Fibroblast of skin of back (primary cell): ENCODE results near the gene FGGY.

Experiments used
- DNase-seq: peaks from one replicate; pipeline ENCODE4 v3.0.0-alpha.2; 2013

Gene FGGY

DNA sequence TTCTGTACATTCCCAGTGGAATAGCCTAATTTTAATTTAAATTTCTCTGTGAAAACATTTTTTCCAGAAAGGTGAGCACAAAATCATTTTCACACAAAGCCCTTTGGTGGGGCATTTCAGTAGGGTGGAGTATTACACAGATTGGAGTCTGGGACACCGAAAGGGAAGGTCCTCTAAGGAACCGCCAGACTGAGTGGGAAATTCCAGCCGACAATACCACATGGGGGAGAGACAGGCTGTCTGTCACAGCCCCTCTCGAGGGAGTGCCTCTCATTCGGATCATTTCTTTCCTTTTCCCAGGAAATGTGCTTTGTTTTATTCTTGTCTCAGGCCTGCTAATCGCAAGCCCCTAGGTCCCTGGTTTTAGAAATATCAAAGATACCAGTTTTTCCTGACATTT lies 367.3 kb downstream of the FGGY start:
- DNase-seq = no peak

DNA sequence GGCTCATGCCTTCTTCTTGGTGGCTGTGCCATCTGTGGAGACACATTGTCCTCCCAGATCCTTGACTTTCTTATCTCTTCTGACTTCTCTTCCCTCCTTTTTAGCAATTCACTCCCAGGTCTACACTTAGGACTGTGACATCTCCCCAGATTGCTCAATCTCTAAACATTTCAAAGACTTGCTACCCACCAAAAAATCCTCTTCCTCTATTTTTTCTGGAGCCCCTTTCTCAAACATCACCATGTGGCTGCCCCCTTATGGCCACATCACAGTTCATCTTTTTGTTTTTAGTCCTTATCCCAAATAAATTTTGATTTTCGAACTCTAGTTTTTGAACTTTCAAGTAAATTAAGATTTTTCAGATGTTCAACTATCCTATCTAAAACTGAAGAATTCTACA lies 369.2 kb downstream of the FGGY start:
- no peak for DNase-seq

DNA sequence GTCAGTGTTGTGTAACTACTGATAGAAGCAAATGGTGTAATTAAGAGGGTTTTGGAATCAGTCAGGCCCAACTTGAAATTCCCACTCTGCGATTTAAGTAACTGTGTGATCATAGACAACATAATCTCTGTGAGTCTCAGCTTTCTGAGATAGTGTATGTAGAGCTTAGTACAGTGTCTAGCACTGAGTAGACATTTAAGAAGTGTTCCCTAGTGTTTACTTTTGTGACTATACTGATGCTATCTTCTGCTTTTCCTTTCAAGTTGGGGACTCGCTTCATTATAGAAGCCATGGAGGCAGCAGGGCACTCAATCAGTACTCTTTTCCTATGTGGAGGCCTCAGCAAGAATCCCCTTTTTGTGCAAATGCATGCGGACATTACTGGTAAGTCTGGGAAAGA lies 370.1 kb downstream of the FGGY start:
- no peak for DNase-seq

DNA sequence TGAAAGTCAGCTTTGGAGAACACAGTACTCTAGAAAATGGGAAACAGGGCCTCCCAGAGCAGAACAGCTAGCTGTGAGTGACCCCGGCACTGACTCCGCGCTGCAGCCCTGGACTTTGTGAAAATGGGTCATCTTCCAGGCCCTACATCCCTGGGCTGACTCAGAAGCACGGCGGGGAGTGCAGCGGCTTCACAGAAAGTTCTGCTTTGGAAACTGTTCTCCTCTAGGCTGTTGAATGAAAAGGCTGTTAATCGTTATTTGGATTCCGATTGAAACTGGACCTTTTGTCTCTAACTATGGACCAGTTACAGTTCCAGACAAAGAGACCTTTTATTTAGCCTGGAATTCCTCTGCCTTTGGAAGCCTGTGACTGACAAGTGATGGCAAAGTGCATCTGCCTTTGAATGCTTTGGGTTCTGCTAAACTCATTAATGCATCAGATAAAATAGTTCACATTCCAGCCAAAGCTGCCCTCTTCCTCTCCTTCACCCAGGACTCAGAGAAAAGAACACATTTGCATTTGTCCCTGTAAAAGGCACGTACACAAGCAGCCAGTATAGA lies 372.9 kb downstream of the FGGY start:
- DNase-seq = peak; percentile 51

DNA sequence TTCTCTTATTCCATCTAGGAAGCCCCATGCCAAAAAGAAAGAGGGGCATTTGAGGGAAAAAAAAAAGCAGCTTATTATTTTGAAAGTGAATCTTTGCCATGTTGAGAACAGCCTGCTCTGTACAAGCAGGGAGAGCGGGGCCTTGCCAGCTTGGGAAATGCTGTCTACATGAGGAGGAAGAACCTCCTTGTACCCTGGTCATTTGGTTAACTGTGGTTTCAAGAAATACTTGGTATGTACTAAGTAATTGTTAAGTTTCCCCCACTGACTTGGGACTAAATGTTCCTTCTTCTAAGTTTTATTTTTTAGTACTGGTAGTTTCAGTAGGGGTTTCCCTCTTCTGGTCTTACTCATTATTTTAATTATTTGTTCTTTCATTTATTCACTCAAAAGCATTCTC lies 373.8 kb downstream of the FGGY start:
- DNase-seq = no peak

DNA sequence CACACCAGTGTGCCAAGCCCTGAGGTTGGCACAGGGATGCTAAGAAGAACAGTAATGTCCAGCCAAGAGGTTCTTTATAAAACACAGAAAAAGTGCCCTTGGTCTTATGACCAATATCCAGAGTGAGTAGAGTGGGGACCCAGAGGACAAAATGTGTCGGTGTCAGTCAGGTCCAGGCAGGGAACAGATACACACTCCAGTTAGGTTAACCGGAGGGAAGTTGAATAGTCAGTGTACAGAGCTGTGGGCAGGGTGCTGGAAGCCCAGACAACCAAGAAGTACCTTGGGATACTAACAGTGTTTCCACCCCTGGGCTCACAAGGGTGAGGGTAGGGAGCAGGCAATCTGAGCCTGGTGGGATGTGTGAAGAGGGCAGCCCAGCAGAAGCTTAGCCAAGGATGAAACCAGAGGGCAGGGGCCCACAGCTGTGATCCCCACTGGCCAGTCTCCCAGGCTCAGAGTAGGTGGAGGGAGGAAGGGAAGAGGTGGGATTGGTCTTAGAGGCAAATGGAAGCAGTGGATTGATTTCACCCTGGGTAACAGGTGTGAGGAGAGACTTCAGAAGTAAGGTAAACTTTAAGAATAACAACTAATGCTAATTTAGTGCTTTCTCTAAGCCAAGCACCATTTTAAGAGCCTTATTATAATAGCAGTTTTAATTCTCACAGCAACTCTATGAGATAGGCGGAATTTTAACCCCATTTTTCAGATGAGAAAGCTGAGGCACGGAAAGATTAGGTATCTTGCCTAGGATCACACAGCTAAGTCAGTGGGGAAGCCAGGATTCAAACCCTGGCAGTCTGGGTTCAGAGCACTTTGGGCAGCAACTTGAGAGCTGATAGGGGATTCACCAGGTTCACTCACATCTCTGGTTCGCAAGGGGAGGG lies 374.4 kb downstream of the FGGY start:
- DNase-seq = no peak

DNA sequence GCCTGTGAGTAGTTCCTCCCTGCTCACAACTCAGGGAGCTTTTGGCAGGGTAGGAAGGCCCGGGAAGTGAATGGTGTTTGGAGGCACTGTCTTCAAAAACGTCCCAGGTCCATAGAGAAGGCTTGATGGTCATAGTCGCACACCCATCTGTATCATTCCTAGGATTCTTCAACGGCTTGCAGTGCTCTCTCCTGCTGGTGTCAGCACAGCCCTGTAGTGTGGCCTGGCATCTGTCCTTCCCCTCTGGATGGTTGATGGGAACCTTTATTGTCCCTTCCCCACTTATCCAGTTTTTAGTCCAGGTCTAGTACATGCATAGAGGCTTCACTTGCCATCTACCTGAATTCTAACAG lies 375.0 kb downstream of the FGGY start:
- no peak for DNase-seq

DNA sequence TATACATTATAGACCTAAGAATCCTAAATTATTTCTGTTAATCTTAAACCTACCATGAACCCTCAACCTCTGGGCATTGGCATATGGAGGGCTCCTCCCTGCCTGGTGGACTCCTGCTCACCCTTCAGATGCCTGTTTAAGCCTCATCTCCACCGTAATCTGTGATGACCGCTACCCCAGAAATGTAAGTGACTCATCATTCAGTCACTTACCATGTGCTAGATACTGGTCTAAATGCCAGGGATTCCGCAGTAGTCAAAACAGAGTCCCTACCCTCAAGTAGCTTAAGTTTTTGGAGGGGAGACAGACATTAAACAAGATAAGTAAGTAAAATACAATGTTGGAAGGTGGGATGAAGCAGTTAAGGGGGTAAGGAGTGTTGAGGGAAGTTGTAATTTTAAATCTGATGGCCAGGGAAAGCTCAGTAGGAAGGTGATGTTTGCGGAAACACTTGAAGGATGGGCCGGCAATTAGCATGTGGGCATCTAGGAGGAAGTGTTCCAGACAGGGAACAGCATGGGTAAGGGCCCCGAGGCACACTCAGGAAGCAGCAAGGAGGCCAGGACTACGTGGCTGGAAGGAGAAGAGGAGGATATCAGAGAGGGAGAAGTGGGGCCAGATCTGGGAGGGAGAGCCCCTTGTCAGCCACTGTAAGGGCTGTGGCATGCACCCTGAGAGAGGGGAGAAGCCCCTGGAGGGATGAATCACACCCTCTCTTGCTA lies 376.1 kb downstream of the FGGY start:
- DNase-seq = peak; percentile 86

DNA sequence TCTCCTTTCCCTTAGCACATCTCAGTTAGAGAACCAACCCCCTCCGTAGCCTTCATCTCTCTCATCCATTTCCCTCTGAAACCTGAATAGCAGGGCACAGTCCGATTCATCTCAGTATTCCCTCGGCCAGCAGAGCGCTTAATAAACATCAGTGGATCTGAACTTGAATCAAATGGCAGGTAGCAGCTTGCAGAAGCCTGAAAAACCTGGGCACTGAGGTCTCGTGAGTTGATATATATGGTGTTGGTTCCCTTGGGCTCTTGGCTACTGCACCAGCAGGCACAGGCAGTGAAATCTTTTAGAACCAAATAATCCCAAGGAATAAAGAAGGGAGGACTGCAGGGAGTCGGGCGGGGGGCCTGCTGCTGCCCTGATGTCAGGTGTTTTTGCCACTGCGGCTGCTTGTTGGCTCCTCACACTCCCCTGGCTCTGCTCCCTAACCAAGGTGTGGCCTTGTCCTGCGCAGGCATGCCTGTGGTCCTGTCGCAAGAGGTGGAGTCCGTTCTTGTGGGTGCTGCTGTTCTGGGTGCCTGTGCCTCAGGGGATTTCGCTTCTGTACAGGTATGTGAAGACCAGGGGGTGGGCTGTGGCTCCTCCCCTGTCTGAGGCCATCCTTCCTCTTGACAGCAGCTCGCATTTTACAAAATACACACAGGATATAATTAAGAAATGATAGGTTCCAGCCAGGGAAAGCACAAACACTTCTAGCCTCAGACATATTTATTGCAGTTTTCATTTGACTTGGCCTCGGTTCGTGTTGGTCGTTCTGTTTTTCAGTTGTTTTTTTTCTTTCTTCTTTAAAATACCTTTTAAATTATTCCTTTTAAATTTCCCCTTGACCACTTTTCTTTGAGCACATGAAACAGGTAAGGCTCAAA lies 376.9 kb downstream of the FGGY start:
- no peak for DNase-seq

DNA sequence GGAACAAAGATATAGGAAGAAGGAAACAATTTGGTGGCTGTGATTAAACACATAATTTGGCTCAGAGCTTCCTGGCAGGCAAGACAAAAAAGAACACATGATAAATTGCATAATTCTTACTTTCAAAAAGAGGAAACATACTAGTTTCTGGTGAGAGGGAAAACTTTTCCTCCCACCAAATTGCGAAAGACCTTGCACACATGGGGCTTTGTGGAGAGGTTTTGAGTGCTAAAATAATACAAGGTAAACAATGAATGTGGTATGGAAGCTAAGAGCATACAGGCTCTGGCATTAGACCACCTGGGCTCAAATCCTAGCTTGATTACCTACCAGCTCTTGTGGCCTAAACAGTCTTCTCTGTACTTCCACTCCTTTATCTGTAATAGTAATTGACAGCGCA lies 377.7 kb downstream of the FGGY start:
- DNase-seq = no peak

DNA sequence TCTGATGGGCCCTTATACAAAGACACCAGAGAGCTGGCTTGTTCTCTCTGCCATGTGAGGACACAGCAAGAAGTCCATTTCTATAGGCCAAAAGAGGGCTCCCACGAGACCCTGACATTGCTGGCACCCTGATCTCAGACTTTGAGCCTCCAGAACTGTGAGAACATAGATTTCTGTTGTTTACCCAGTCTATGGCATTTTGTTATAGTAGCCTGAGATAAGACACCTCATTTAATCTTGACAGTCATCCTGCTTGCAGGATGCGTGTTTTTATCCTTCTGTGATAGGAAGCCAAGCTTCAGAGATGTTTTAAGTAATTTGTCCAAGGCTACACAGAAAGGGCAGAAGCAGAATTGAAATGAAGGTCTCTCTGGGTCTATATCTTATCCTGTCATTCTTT lies 379.0 kb downstream of the FGGY start:
- no peak for DNase-seq

DNA sequence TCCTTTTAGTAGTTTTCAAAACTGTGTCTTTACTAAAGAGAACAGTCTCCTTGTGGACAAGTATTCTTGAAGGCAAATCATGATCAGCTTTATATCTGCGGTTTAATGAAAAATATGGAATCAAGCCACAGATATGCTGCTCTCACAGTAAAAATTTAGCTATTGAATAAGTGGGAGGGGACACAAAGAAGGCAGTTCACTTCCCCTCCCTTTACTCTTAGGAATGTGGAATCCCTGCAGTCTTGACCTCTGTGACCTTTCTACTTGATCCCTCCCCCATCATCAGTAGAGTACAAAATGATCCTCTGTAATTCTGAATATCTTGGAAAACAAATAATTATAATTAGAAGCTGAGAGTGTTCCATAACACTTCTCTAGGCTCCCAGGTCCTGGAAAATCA lies 381.1 kb downstream of the FGGY start:
- peak; percentile 54 for DNase-seq

DNA sequence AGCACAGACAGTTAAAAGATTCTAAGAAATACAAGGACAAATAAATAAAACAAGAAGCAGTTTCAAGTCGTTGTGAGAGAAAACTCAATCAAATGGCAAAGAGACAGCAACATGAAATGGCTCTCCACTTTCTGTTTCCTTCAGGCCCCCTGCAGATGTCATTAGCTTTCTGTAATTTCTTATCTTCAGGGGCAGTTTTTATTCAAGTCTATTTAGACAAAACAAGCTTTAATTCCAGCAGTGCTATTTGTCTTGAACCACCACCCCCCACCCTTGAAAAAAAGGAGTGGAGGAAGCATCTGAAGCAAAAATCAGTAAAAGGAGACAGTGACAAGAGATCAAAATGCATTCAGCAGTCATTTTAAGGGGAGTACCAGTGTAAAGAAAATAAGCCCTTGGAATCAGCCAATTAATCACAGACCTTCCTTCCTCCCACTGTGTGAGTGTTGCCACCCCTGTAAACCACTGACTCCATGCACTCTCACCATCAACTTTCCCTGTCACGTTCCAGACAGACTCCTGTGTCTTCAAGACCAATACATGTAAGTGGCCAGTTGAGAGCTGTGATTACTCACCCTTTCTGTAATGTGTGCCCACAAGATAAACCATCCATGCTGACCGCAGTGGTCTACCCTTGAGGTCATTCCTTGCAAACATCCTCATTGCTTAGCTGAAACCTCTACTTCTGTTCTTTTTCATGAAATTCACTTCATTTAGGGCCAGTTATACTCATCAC lies 381.8 kb downstream of the FGGY start:
- DNase-seq = peak; percentile 98

DNA sequence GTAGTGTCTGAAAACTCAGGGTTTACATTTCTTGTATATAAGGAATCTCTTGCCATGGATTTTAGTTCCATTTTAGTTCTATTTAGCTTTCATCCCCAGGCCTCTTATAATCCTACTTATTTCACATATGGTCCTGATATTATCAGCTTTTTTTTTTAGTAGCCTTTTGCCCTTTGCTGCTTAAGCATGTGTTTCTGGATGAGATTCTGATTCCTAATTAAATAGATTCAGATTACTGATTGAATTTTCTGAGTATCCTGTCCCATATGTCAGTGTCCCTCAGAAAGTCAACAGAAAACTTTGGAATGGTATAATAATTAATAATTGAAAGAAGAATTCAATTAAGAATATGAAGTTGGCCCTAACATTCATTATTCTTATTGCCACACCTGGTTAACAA lies 383.1 kb downstream of the FGGY start:
- DNase-seq = no peak

DNA sequence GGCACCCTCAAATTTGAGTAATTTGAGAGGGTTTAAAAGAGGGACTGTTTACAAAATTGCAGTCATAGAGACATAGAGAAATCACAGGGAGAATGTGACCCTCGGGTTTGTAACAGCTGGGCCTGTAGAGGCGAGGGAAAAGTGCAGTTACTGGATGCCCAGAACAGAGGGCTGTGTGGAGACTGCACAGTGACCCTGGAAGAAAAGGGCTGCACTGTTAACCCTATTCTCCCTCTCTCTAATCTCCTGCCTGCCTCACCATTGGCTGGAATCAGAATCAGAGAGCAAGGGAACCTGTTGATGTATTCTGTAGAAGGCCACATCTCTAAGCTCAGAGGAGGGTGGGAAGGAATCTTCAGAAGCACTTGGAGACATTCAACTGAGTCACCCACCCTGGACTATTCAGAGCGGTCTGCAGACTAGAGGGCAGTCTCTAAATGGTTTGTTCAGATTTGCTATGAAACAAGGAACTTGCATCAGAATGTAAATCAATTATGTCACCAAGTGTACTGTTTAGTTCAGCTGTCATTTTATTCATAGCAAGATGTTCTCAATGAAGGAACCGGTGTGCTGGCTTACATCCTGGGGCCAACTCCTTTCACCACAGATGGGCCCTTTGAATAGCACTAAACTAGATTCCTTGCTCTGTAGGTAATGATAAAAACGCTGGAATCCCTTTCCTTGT lies 385.6 kb downstream of the FGGY start:
- peak; percentile 56 for DNase-seq

DNA sequence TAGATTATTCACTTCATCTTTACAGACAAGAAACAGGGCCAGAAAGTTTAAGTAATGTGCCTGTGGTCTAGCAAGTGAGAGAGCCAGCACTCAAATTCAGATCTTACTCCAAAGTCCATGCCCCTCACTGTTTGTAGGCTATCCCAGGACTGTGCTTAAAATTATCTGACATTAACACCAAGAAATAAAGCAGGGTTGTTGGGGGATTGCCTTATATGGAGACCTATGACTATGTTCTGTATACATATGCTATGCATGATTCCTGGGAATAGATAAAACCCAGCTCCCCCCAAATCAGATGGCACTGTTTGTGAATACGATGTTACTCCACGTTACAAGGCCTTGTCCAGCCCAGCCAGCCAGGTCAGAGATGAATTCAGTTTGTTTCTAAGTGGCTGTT lies 386.3 kb downstream of the FGGY start:
- DNase-seq = no peak

DNA sequence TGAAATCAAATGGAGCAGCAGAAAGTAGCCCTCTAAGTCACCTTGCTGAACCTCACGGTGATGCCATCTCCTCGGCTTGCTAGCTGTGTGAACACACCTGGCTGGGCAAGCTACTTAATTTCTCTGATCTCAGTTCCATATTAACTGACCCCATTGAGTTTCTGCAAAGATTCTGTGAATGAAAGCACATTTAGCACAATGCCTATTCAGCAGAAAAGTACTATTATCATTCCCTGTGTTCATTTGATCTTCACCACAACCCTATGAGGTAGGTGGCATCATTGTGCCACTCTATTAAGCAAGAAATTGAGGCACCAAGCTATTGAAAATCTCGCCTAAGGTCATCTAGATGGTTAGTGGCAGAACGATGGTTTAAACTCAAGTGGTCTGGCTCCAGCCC lies 387.8 kb downstream of the FGGY start:
- no peak for DNase-seq

DNA sequence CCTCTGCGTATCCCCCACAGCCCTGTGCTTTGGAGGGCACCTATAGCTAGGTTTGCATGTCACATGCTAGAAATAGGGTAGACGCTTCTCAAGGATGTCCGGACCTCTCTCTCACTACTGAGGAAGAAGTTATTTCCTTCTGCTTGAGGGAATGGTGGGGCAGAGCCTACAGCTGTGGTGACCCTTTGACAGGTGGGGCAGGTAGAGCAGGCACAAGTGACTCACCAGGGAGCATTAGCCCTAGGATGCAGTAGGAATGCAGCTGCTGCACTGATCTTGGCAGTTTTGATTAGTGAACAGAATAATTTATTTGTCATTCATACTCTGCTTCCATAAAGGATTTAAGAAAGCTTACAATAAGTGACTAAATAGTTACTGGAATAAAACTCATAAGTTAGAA lies 388.2 kb downstream of the FGGY start:
- no peak for DNase-seq

DNA sequence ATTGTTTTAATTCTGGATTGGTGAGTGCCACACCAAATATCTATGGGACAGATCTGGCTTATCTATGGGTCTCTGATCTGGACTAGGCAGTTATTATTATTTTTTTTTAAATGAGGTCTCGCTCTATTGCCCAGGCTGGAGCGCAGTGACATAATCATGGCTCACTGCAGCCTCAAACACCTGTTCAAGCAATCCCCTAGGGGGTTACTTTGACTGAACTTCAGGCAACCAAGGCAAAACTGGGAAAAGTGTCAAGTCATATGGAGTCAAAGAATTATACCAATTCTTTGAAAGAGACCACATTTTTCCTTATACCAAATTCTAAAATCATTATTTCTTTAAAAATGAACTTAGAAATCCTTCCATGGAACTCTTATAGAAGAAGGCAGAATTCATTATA lies 388.8 kb downstream of the FGGY start:
- no peak for DNase-seq

DNA sequence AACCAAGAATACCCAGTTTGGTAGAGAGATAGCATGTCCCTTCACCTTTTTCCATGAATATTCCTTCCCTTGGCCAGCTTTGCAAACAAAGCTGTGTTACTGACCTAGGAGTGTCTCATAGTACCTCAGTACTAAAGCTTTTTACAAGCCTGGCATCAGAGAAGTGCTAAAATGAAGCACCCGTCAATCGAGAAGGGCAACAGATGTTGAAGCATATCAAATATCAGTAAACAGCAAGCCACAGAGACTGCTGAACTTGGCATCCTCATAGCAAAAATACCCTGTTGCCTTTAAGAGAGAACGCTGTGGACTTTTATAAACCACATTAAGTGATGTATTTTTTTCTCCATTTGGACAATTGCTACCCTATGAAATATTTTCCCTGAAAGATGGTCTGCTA lies 389.3 kb downstream of the FGGY start:
- no peak for DNase-seq

DNA sequence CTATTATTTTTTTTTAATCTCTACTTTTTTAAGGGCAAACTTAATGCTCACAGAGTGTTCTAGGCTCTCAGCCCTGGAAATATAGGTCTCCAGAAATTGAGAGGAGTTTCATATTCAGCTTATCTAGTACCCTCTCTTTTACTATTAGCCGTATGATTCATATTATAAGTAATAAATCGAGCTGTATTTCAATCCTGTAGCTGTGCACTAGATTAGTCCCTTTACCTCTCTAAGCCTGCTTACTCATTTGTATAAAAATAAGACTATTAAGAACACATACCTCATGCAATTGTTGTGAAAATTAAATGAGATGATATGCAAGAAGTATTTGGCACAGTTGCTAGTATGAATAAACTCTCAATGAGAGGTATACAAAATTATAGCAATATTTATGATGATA lies 389.7 kb downstream of the FGGY start:
- DNase-seq = no peak

DNA sequence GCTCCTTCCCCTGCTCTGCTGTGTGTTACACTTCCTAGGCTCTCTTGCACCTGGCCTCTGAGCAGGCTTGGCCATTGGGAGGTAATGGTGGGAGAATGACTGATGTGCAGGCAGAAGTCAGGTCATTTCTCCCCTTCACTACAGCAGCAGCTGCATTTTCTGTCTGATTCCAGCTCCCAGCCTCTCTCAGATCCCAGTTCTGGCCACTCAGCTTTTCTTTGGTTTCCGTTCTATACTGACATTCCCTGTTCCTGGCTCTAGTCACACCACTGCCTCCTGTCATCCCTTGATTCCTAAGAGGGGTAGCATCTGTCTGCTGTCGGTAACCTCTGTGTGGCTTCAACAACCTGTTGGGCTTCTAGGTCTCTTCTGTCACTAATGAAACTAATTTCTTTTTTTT lies 390.2 kb downstream of the FGGY start:
- no peak for DNase-seq
